Measurements from ENCODE around the gene BMP2K.
"Not testable (repeated sequence)": the region's sequence is repeated elsewhere in the genome, so short reads cannot be mapped to it uniquely, and the experiment has no call there.

BMP2K gene

DNA sequence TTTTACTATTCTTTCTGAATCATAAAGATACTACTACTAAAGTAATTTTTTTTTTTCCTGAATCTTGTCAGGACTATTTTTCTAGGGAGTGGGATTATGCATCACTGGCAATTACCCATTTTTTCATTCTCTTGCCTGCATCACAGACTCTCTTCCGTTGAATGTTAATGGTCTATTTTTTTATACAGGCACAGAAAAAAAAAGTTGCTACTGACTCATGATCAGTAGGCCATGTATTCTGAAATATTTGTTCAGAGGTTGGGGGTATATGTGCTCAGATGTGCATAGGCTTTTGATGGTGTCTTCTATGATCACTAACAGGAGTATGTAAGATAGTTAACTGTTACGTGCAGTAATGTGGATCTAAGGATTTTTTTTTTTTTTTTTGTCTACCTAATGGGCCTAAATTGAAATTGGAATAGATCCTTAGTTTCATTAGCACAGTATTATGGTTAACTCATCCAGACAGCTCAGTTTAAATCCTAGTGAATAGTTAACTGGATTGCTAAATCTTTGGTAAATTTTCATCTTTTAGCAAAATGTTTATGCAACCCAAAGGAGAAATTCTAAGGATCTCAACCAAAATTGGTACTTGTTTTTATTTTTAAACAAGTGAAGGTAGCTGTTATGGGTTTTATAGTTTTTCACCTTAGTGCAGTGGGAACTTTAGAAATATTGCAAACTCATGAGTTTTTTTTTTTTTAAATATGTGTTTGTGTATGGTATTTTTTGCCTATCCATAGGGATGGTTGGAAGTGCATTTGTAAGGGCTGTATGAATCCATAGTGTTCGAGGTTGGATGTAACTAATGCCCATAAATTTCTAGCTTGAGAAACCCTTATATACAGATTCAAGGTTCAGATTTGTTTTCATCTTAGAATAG, 12.1 kb downstream of the BMP2K start:
- DNase-seq (ENCODE audit: low read depth in 2 of 2) = no peak

DNA sequence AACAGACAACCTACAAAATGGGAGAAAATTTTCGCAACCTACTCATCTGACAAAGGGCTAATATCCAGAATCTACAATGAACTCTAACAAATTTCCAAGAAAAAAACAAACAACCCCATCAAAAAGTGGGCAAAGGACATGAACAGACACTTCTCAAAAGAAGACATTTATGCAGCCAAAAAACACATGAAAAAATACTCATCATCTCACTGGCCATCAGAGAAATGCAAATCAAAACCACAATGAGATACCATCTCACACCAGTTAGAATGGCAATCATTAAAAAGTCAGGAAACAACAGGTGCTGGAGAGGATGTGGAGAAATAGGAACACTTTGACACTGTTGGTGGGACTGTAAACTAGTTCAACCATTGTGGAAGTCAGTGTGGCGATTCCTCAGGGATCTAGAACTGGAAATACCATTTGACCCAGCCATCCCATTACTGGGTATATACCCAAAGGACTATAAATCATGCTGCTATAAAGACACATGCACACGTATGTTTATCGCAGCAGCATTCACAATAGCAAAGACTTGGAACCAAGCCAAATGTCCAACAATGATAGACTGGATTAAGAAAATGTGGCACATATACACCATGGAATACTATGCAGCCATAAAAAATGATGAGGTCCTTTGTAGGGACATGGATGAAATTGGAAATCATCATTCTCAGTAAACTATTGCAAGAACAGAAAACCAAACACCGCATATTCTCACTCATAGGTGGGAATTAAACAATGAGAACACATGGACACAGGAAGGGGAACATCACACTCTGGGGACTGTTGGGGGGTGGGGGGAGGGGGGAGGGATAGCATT, 19.7 kb downstream of the BMP2K start:
- DNase-seq (ENCODE audit: low read depth in 2 of 2) = not testable (repeated sequence)

DNA sequence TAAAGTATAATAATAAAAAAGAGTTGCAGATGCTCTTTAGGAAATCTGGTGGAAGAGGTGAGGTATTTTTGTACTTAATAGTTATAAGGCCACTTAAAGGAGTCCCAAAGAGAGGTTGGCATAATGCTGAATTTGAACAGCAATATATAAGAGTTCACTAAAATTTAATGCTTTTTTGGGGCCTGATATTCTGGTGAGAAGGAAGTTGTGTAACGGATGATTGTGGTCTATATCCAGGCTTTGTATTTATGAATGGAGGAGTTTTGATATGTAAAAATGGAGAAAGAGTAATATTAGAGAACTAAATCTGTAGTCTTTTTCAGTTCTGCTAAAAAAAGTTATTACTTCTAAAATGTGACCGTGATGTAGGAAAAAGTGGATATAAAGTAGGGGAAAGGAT, 20.4 kb downstream of the BMP2K start:
- no peak for DNase-seq (ENCODE audit: low read depth in 2 of 2)

DNA sequence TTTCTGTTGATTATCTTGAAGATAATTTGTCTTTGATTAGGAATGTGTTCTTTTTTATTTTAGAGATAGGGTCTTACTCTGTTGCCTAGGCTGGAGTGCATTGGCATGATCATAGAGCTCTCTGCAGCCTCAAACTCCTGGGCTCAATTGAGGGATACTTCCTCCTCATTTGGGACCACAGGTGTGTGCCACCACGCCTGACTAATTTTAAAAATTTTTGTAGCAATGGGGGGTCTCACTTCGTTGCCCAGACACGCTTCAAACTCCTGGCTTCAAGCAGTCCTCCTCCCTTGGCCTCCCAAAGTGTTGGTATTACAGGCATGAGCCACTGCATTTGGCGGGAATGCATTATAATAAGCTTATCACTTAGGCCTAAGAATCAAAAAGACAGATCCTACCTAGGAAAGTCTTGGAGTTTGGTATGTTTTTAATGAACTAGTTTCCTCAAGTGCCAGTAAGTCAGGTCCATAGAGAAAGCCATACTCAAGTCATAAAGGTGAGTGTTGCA, 21.7 kb downstream of the BMP2K start:
- DNase-seq (ENCODE audit: low read depth in 2 of 2) = no peak

DNA sequence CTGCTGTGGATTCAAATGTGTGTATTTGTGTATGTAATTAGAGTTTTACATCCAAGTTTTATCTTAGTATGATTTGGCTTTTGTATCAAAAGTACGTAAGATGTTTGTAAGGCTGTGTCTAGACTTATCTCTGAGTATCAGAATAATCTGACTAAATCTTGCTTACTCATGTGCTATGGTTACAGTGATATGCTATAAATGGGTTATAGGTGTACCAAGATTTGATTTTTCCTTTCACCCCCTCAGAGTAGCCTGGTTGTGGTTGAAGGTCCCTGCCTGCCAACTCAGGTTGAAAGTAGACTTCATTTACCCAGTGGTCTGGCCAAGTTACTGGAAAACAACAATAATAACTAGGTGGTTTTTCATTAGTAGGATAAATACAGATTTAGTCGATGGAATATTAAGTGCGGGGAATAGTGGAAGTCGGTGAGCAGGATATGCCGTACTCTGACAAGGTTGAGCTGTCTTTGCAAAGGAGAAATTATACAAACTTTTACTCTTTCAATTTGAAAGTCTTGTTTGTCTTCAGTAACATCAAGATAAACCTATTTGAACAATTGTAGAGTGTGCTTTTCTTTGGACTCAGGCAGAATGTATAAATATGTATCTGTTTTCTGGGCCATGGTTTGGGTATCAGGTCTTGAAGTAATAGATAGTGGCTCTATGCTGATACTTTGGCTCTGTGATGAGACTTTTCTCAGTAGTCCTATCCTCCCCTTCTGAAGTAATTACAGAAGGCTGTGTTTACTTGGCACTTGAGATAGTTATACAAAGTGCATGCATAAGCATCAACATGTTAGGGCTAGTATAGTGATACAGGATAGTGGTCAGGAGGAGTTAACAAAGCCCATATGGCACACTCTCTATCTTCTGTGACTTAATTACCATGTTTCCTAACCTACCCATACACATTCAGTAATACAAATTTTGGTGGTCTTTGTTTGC, 23.7 kb downstream of the BMP2K start:
- DNase-seq (ENCODE audit: low read depth in 2 of 2) = no peak

DNA sequence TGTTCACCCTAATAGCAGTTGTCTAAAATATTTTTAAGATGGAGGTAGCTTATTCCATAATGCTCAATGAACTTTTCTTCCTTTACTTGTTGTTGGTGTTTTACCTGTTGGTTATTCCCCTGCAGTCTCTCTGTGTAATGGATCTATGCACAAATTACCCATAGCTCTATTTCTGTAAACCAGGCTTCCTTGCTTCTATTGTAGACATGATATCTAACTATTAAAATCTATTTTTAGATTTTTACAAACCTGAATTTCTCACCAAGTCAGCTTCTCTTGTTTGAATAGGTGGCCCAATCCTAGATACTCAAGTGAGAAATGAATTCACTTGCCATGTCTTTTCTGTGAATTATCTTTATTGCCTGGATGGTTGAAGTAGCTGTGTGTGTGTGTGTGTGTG, 24.8 kb downstream of the BMP2K start:
- no peak for DNase-seq (ENCODE audit: low read depth in 2 of 2)

DNA sequence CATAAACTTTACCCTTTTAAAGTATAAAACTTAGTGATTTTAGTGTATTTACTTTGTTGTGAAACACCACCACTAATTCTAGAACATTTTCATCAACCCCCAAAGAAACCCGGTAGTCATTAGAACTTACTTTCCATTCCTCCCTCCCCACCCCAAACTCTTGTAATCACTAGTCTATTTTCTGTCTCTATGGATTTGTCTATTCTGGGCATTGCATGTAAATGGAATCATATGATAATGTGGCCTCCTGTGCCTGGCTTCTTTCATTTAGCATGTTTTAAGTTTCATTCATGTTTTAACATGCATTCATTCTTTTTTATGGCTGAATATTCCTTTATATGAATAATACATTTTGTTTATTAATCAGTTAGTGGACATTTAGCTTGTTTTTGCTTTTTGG, 27.8 kb downstream of the BMP2K start:
- DNase-seq (ENCODE audit: low read depth in 2 of 2) = no peak

DNA sequence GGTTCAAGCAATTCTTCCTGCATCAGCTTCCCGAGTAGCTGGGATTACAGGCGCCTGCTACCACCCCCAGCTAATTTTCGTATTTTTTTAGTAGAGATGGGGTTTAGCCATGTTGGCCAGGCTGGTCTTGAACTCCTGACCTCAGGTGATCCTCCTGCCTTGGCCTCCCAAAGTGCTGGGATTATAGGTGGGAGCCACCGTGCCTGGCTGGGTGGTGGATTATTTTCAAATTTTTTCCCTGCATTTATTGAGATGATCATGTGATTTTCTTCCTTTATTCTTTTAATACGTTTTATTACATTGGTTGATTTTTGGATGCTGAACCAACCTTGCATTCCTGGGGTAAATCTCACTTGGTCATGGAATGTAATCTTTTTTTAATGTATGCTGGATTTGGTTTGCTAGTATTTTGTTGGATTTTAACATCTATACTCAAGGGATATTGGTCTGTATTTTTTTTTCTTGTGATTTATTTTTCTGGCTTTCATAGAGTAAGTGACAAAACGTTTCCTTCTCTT, 30.9 kb downstream of the BMP2K start:
- no peak for DNase-seq (ENCODE audit: low read depth in 2 of 2)

DNA sequence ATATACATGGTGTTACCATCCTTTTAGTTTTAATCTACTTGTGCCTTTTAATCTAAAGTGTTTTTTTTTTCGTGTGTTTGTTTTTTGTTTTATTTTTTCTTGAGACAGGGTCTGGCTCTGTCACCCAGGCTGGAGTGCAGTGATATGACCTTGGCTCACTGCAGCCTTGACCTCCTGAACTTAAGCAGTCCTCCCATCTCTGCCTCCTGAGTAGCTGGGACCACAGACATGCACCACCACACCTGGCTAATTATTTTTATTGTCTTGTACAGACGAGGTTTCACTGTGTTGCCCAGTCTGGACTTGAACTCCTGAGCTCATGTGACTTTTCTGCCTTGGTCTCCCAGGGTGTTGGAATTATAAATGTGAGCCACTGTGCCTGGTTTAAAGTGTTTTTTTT, 33.1 kb downstream of the BMP2K start:
- DNase-seq (ENCODE audit: low read depth in 2 of 2) = no peak

DNA sequence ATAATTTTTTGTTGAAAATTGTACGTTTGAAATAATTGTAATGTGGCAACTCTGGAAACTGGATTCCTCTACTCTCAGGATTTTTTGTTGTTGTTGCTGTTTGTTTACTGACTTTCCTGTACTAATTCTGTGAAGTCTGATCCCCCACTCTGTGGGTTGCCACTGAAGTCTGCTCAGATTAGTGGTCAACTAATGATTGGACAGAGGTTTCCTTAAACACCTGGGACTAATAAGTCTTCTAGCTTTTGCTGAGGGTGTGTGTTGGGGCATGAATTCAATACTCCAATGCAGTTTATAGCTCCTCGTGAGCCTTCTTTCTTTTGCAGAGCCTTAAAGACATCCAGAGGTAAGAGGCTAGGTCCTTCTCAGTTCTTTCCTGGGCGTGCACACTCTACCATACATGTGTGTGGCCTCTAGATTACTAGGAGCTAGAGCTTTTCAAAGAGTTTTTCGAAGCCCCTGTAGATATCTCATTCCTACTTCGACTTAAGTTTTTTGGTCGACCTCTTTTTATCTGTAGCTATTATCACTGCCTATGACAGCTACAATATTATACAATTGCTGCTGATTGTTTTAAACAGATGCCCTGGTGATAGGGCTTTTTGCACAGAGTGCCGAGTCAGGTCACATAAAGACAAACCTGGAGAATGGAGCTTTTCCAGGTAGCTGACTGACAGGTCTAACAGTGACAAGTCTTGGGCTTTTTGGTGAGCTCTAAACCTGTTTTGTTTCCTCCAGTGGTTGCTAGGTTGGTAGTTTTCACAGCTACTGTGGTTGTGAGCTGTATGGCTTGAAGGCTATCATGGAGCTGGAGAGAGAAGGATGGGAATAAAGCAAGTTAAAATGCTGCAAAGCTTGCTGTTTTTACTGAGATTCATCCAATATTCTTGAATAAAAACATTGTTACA, 34.0 kb downstream of the BMP2K start:
- no peak for DNase-seq (ENCODE audit: low read depth in 2 of 2)

DNA sequence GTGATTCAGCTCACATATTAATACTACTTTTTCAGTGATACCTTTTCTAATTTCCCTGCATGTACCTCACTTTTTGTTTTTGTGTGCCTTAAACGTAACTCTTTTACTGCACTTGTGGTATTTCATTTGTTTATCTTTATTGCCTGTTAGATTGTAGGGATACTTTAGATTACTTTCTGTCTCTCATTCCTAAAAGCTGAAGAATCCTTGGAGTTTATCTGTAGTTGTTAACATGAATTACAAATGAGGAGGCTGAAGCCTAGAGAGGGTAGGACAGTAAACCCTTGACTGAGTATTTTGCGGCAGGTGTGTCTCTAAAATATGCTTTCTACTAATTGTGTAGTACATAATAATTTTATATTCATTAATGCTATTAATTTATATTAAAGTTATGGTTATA, 34.9 kb downstream of the BMP2K start:
- no peak for DNase-seq (ENCODE audit: low read depth in 2 of 2)

DNA sequence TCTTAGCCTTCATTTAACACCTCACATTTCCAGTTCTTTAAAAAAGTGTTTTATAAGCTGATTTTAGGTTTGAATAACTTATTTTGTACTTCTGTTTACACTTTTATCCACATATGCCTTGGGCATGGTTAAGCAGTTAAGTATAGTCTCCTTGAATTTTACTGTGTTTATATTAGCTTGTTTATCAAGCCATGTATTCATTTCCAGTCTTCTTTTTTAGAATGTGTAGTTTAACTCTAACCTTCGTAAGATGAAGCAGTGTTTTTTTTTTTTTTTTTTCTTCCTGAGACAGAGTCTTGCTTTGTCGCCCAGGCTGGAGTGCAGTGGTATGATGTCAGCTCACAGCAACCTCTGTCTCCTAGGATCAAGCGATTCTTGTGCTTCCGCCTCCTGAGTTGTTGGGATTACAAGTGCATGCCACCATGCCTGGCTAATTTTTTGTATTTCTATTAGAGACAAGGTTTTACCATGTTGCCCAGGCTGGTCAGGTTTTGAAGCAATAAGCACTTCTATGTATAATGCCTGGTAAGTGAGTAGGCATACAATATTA, 42.5 kb downstream of the BMP2K start:
- DNase-seq (ENCODE audit: low read depth in 2 of 2) = no peak

DNA sequence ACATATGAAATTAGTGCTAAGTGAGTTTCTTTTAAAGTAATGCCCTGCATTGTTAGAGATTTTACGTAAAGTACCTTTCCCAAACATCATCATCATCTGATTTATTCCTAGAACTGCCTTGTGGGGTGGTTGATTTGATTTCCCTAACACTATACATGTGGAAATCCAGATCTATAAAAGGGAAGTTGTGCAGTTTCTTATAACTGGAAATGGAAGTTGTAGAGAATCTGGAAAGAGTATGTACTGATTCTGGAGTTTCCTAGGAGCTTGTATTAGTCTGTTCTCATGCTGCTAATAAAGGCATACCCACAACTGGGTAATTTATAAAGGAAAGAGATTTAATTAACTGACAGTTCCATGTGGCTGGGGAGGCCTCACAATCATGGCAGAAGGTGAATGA, 47.9 kb downstream of the BMP2K start:
- no peak for DNase-seq (ENCODE audit: low read depth in 2 of 2)

DNA sequence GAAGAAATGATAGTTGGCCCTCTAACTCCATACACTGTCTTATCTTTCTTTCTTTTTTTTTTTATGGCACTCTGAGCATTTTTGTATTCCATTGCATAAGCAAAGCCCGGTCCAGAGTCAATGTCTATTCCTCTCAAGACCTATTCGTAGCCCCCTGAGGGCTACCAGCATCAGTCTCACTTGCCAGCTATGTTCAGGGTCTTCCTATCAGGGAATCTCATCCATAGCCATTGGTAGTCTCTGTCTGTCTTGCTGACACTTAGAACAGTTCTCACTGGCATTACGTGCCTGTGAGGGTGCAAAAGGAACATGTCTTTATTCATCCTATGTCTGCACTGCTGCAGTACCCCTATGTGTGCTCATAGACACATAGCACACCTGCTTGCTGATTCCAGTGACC, 51.0 kb downstream of the BMP2K start:
- DNase-seq (ENCODE audit: low read depth in 2 of 2) = no peak

DNA sequence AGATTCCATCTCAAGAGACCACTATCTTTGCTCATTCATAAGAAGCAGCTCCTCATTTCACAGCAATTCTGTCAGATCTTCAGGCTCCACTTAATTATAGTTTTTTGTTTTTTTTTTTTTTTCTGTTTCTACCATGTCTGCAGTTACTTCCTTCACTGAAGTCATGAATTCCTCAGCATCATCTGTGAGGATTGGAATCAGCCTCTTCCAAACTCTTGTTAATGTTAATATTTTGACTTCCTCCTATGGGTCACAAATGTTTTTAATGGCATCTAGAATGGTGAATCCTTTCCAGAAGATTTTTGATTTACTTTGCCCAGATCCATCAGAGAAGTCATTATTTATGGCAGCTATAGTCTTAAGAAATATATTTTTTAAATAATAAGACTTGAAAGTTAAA, 53.1 kb downstream of the BMP2K start:
- no peak for DNase-seq (ENCODE audit: low read depth in 2 of 2)

DNA sequence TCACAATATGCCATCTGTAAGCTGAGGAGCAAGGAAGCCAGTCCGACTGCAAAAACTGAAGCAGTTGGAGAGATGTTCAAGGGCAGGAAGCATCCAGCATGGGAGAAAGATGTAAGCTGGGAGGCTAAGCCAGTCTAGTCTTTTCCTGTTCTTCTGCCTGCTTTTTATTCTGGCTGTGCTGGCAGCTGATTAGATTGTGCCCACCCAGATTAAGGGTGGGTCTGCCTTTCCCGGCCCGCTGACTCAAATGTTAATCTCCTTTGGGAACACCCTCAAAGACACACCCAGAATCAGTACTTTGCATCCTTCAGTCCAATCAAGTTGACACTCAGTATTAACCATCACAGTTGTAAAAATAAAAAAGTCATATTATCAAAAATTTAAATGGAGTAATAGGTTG, 63.5 kb downstream of the BMP2K start:
- not testable (repeated sequence) for DNase-seq (ENCODE audit: low read depth in 2 of 2)

DNA sequence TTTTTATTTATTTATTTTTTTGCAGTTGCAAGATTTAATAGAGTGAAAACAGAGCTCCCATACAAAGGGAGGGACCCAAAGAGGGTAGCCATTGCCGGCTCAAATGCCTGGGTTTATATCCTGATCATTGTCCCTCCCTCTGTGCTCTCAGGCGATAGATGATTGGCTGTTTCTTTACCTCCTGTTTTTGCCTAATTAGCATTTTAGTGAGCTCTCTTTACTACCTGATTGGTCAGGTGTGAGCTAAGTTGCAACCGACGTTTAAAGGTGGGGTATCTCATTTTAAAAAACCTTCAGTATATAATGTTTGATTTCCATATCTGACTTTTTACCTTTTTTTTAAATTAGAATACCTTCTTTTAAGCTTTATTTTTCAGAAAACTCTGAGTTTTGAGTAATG, 64.1 kb downstream of the BMP2K start:
- not testable (repeated sequence) for DNase-seq (ENCODE audit: low read depth in 2 of 2)

DNA sequence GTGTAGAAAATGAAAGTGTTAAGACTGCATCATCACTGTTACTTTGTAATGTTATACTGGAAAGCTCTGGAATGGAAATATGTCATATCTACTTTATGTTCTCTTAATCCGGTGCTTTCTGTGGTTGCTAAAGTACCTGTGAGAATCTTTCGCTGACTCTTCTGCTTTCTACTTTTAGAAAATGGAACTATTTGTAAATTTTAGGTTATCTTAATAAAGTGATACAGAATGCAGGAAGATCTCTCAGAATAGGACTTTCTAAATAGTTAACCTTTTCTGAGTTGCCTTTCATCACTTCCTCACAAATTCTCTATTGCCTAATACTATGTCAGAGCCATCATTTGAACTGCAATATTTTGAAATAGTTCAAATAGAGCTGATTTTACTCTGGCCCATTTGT, 69.3 kb downstream of the BMP2K start:
- DNase-seq (ENCODE audit: low read depth in 2 of 2) = no peak

DNA sequence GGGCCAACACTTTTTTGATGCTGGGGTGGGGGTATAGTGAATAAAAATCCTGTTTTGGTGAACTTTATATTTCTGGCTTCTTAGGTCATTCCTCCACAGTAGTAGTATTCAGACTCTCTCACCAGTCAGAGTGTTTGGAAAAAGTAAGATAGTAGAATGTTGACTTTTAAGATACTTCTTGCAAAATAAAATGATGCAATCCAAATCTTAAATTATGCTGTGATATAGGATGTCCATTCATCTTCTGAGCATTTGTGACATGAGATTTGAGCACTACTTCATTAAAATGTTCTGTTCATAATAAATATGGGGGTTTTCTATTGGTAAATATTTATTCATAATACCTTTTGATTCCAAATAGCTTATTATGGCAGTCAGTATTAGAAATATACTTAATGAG, 70.1 kb downstream of the BMP2K start:
- no peak for DNase-seq (ENCODE audit: low read depth in 2 of 2)

DNA sequence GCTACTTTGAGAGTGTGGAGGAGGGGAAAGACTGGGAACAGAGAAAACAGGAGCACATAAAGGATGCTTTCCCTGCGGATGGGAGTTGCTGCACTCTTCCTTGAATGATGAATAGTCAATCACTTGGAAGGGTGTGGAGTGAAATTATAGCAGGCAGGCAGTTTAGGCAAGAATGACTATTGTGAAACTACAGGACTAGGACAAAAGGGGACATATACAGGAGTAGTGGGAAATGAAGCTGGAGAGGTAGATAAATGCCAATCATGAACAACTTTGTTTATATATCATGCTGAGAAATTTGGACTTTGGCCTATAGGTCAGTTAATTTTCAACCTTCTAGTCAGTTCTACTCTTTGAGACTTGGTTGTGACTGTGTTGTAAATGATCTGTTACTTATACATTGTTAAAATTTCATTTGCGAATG, 86.2 kb downstream of the BMP2K start:
- no peak for DNase-seq (ENCODE audit: low read depth in 2 of 2)
